K562 (cell line): ENCODE data around the gene CCM2. TPM values are rescaled to one million over a fixed set of nuclear protein-coding genes. Genes with fewer than 3 reads are reported as not detected.
A peak's percentile ranks its signal among the peaks of the same experiment; 100 is the strongest.

Source experiments
- ATF1 ChIP-seq, 2 experiments: fragments of 450-650 bp in 1 of 2; IDR thresholded peaks; 2 replicates each; pipeline ENCODE4 v1.6.1; 2016; ENCODE audit warnings: missing compliant biosample characterization in 1 of 2, missing genetic modification characterization in 1 of 2
- ATF7 ChIP-seq: fragments of 450-650 bp; IDR thresholded peaks from 2 replicates; pipeline ENCODE4 v1.7.1; 2014; ENCODE audit warnings: mild to moderate bottlenecking, moderate library complexity
- CCAR2 ChIP-seq: fragments of 200-400 bp; formaldehyde crosslinking; IDR thresholded peaks from 2 replicates; pipeline ENCODE4 v1.6.1; 2017; ENCODE audit warnings: mild to moderate bottlenecking, low read depth, low read length
- CCNT2 ChIP-seq: IDR thresholded peaks from 2 replicates; pipeline ENCODE4 v1.6.1; 2011; ENCODE audit warnings: borderline replicate concordance, low read depth, mild to moderate bottlenecking, moderate library complexity, mixed read lengths, low read length; ENCODE audit not compliant: insufficient read length; ENCODE audit errors: extremely low read depth
- ELF4 ChIP-seq: fragments of 450-650 bp; formaldehyde crosslinking; IDR thresholded peaks from 2 replicates; pipeline ENCODE4 v1.4.0; 2022; ENCODE audit warnings: missing genetic modification characterization
- HNRNPLL ChIP-seq: fragments of 200-400 bp; formaldehyde crosslinking; IDR thresholded peaks from 2 replicates; pipeline ENCODE4 v1.6.1; 2017; ENCODE audit warnings: low read length, low read depth, mild to moderate bottlenecking; ENCODE audit not compliant: poor library complexity, severe bottlenecking
- JUN ChIP-seq, 2 experiments: sonication (generic) in 1 of 2; formaldehyde crosslinking in 1 of 2; IDR thresholded peaks; 2 replicates each; pipeline versions ENCODE4 v1.6.1 to v1.8.0; 2012 to 2022; ENCODE audit warnings: borderline replicate concordance in 2 of 2, mild to moderate bottlenecking in 2 of 2, improper control_type of control experiment in 1 of 2, low read depth in 1 of 2, low read length in 1 of 2, missing genetic modification reagents in 1 of 2
- MAFK ChIP-seq: IDR thresholded peaks from 2 replicates; pipeline ENCODE4 v1.6.1; 2011; ENCODE audit warnings: low read length, improper control_type of control experiment
- NFRKB ChIP-seq: fragments of 450-650 bp; IDR thresholded peaks from 2 replicates; pipeline ENCODE4 v1.6.1; 2016; ENCODE audit warnings: low read depth
- RAD21 ChIP-seq, 2 experiments: fragments of 250-450 bp in 1 of 2; fragments of 450-650 bp in 1 of 2; sonication (Bioruptor Pico) in 1 of 2; formaldehyde crosslinking in 1 of 2; IDR thresholded peaks in 1 of 2; conservative IDR thresholded peaks in 1 of 2; 2 replicates each; pipeline versions ENCODE4 v1.4.0 to v1.8.0; 2020 to 2022; ENCODE audit warnings: mild to moderate bottlenecking in 2 of 2, moderate library complexity in 1 of 2
- TCF7L2 ChIP-seq: fragments of 150-350 bp; IDR thresholded peaks from 2 replicates; pipeline ENCODE4 v1.6.1; 2016; ENCODE audit warnings: low read depth, mild to moderate bottlenecking, low read length, moderate library complexity
- ZBTB1 ChIP-seq: sonication (generic); formaldehyde crosslinking; IDR thresholded peaks from 2 replicates; pipeline ENCODE4 v1.8.1; 2023; ENCODE audit warnings: missing genetic modification reagents, low read depth, mild to moderate bottlenecking, borderline replicate concordance
- ZFX ChIP-seq: sonication (generic); formaldehyde crosslinking; IDR thresholded peaks from 2 replicates; pipeline ENCODE4 v1.8.0; 2022; ENCODE audit warnings: mild to moderate bottlenecking, missing genetic modification reagents, moderate library complexity
- ZKSCAN8 ChIP-seq: fragments of 200-800 bp; sonication (Bioruptor generic); IDR thresholded peaks from 2 replicates; pipeline ENCODE4 v1.6.1; 2016; ENCODE audit warnings: missing genetic modification characterization, missing compliant biosample characterization
- ZNF785 ChIP-seq: fragments of 250-450 bp; sonication (Bioruptor Pico); IDR thresholded peaks from 2 replicates; pipeline ENCODE4 v1.4.0; 2020; ENCODE audit warnings: mild to moderate bottlenecking
- polyA plus RNA-seq, 8 experiments: library from polyadenylated mRNA; depleted of rRNA in 4 of 8; stranded (reverse) in 5 of 8; unstranded in 3 of 8; fragments of >200 nt; fragmentation: Nextera tagmentation in 2 of 8; fragmentation: Illumina TruSeq in 1 of 8; extraction: Ambion mirVana in 2 of 8; extraction: Trizol in 1 of 8; gene quantifications; 2 replicates each; pipeline versions ENCODE4 v1.2.1 to v1.2.3, GENCODE V29; 2011 to 2014; ENCODE audit warnings: inconsistent platforms in 1 of 8, missing spikeins in 1 of 8
- total RNA-seq, 7 experiments: library from RNA; depleted of rRNA in 6 of 7; stranded (reverse); fragments of >200 nt in 6 of 7; fragmentation: Illumina TruSeq in 2 of 7; extraction: Trizol in 2 of 7; gene quantifications; 2 replicates each; pipeline versions ENCODE4 v1.2.1 to v1.2.3, GENCODE V29; 2011 to 2021; ENCODE audit warnings: low replicate concordance in 1 of 7
- TF ChIP-seq, protein P1 (sequence below): sonication (generic); formaldehyde crosslinking; IDR thresholded peaks from 2 replicates; pipeline ENCODE4 v1.8.1; 2022; ENCODE audit warnings: missing genetic modification reagents
- TF ChIP-seq, protein P2 (sequence below): sonication (generic); formaldehyde crosslinking; IDR thresholded peaks from 2 replicates; pipeline ENCODE4 v1.8.0; 2022; ENCODE audit warnings: mild to moderate bottlenecking, missing genetic modification reagents, borderline replicate concordance
- TF ChIP-seq, protein P3 (sequence below): fragments of 450-650 bp; IDR thresholded peaks from 2 replicates; pipeline ENCODE4 v1.6.1; 2014; ENCODE audit warnings: low read depth, mild to moderate bottlenecking, moderate library complexity, borderline replicate concordance
- TF ChIP-seq, protein P4 (sequence below), 2 experiments: fragments of 450-650 bp; IDR thresholded peaks; 2 replicates each; pipeline ENCODE4 v1.6.1; 2016

Gene CCM2
- total and polyA plus RNA-seq, 9 of the 15 experiments (the other 6 are each of a cell fraction or from before 2014, with no cell fraction given): 0.41 to 38.6 (median 25.9) TPM

DNA sequence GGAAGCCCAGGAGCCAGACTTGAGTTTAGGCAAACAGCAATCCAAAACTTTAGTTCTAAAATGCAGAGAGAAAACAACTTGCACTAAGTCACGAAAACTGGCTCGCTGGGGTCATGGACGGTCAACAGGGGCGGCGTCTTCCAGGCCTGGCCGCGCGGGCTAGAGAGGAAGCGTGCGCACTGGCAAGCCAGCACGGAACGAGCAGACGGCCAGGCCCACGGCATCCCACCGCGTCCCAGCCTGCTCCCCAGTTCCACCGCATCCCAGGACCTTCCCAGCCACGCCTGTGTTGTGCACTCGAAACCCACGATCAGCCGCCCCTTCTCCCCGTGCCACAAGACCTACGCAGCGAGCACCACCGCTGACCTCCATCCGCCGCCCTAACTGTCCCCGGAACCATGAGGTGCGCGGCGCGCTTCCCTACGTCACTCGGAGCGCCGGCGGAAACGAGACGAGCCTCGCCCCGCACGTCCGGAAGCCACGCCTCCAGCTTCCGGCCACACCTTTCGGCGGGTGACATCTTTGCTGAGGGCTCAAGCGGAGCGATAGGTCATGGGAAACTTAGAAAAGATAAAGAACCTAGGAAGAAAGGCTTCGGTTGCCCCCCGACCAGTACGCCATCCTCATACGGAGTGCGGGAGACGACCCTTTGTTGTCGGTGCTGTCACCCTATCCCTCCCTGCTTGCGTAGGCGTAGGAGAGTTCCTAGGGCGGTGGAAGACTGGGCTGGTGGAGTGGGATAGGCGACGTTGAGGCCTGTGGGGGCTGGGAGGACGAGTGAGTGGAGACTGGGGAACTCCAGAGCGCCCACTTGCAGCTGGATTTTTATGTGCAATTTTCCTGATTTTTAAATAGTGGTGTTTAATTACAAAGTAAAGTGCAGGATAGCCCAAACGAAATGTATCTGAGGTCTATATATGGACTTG lies 111.6 kb downstream of the CCM2 start, which contains the start of gene TBRG4 (continued):
- TF ChIP-seq, protein P1, sequence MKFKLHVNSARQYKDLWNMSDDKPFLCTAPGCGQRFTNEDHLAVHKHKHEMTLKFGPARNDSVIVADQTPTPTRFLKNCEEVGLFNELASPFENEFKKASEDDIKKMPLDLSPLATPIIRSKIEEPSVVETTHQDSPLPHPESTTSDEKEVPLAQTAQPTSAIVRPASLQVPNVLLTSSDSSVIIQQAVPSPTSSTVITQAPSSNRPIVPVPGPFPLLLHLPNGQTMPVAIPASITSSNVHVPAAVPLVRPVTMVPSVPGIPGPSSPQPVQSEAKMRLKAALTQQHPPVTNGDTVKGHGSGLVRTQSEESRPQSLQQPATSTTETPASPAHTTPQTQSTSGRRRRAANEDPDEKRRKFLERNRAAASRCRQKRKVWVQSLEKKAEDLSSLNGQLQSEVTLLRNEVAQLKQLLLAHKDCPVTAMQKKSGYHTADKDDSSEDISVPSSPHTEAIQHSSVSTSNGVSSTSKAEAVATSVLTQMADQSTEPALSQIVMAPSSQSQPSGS (CRISPR knock-in tag): no peak
- no peak for TF ChIP-seq CCAR2
- TF ChIP-seq, protein P2, sequence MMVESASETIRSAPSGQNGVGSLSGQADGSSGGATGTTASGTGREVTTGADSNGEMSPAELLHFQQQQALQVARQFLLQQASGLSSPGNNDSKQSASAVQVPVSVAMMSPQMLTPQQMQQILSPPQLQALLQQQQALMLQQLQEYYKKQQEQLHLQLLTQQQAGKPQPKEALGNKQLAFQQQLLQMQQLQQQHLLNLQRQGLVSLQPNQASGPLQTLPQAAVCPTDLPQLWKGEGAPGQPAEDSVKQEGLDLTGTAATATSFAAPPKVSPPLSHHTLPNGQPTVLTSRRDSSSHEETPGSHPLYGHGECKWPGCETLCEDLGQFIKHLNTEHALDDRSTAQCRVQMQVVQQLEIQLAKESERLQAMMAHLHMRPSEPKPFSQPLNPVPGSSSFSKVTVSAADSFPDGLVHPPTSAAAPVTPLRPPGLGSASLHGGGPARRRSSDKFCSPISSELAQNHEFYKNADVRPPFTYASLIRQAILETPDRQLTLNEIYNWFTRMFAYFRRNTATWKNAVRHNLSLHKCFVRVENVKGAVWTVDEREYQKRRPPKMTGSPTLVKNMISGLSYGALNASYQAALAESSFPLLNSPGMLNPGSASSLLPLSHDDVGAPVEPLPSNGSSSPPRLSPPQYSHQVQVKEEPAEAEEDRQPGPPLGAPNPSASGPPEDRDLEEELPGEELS (CRISPR knock-in tag): peak; percentile 14
- TF ChIP-seq, protein P3, sequence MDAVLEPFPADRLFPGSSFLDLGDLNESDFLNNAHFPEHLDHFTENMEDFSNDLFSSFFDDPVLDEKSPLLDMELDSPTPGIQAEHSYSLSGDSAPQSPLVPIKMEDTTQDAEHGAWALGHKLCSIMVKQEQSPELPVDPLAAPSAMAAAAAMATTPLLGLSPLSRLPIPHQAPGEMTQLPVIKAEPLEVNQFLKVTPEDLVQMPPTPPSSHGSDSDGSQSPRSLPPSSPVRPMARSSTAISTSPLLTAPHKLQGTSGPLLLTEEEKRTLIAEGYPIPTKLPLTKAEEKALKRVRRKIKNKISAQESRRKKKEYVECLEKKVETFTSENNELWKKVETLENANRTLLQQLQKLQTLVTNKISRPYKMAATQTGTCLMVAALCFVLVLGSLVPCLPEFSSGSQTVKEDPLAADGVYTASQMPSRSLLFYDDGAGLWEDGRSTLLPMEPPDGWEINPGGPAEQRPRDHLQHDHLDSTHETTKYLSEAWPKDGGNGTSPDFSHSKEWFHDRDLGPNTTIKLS: no peak
- peak; percentile 91 for TF ChIP-seq ATF7
- TF ChIP-seq TCF7L2: 0 out of 2 replicates have a peak, but pooled peaks have one; percentile 10
- TF ChIP-seq ZBTB1 (CRISPR knock-in tag): peak; percentile 56; the same call in 1 of the 2 replicates
- peak; percentile 94 for TF ChIP-seq NFRKB
- peak; percentile 97 for TF ChIP-seq ATF1 (CRISPR knock-in tag; IDR thresholded peaks at IDR 0.05)
- TF ChIP-seq ATF1 (tag; IDR thresholded peaks at IDR 0.05): peak; percentile 99
- TF ChIP-seq HNRNPLL: peak; percentile 83
- peak; percentile 52; the same call in 1 of the 2 replicates for TF ChIP-seq ELF4 (CRISPR knock-in tag)
- TF ChIP-seq ZNF785: no peak
- peak; percentile 63; the same call in 1 of the 2 replicates for TF ChIP-seq JUN (IDR thresholded peaks at IDR 0.05; ENCODE audit: borderline replicate concordance, low read depth, low read length)
- no peak for TF ChIP-seq JUN (CRISPR knock-in tag; IDR thresholded peaks at IDR 0.05; ENCODE audit: borderline replicate concordance)
- TF ChIP-seq, protein P4, sequence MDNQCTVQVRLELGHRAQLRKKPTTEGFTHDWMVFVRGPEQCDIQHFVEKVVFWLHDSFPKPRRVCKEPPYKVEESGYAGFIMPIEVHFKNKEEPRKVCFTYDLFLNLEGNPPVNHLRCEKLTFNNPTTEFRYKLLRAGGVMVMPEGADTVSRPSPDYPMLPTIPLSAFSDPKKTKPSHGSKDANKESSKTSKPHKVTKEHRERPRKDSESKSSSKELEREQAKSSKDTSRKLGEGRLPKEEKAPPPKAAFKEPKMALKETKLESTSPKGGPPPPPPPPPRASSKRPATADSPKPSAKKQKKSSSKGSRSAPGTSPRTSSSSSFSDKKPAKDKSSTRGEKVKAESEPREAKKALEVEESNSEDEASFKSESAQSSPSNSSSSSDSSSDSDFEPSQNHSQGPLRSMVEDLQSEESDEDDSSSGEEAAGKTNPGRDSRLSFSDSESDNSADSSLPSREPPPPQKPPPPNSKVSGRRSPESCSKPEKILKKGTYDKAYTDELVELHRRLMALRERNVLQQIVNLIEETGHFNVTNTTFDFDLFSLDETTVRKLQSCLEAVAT (IDR thresholded peaks at IDR 0.05): peak; percentile 31 to 88; a peak in 3 of 4 replicates
- TF ChIP-seq RAD21 (CRISPR knock-in tag; conservative IDR thresholded peaks at IDR 0.05 in 1 of 2, IDR thresholded peaks at IDR 0.05 in 1 of 2): peak in 1 of 2 experiments; percentile 17; a peak in 2 of 4 replicates
- no peak for TF ChIP-seq ZKSCAN8 (CRISPR knock-in tag)
- TF ChIP-seq ZFX (CRISPR knock-in tag): peak; percentile 98
- TF ChIP-seq CCNT2: peak; percentile 54
- TF ChIP-seq MAFK: no peak
